Neural cell (in vitro differentiated cells): Measurements from ENCODE around the gene ISYNA1. TPM values are rescaled to one million over a fixed set of nuclear protein-coding genes. Genes with fewer than 3 reads are reported as not detected.

Experiments used
- H2AFZ ChIP-seq: fragments of 200-600, 300-800 bp; sonication (generic), shearing (Covaris generic); 2 replicates; pipeline ENCODE4 v1.6.0; 2014; ENCODE audit warnings: low read depth, mild to moderate bottlenecking, antibody characterized with exemption, low read length, moderate library complexity
- H3F3A ChIP-seq: fragments of 200-600 bp; shearing (Covaris generic); 2 replicates; pipeline ENCODE4 v1.6.1; 2016; ENCODE audit warnings: mild to moderate bottlenecking, moderate library complexity, mixed read lengths, antibody characterized with exemption, low read length; ENCODE audit not compliant: insufficient read depth, poor library complexity, severe bottlenecking
- H3K27ac ChIP-seq: fragments of 200-600, 300-800 bp; sonication (generic), shearing (Covaris generic); 2 replicates; pipeline ENCODE4 v1.5.1; 2014; ENCODE audit warnings: mild to moderate bottlenecking, low read length, moderate library complexity
- H3K27me3 ChIP-seq: fragments of 300-800, 200-600 bp; sonication (generic), shearing (Covaris generic); 2 replicates; pipeline ENCODE4 v1.6.0; 2014; ENCODE audit warnings: mild to moderate bottlenecking, low read depth, low read length, moderate library complexity; ENCODE audit not compliant: insufficient read depth
- H3K36me3 ChIP-seq: fragments of 300-800, 200-600 bp; sonication (generic), shearing (Covaris generic); 2 replicates; pipeline ENCODE4 v1.5.1; 2014; ENCODE audit warnings: mild to moderate bottlenecking, antibody characterized with exemption, low read length, moderate library complexity; ENCODE audit not compliant: insufficient read depth
- H3K4me2 ChIP-seq: fragments of 300-800, 200-600 bp; sonication (generic), shearing (Covaris generic); 2 replicates; pipeline ENCODE4 v1.6.0; 2014; ENCODE audit warnings: mild to moderate bottlenecking, low read length
- H3K4me3 ChIP-seq: fragments of 300-800, 200-600 bp; sonication (generic), shearing (Covaris generic); 2 replicates; pipeline ENCODE4 v1.5.1; 2014; ENCODE audit warnings: mild to moderate bottlenecking, low read length, moderate library complexity
- H3K79me2 ChIP-seq: fragments of 200-600 bp; shearing (Covaris generic); replicated peaks from 2 replicates; pipeline ENCODE4 v1.6.0; 2014; ENCODE audit warnings: mild to moderate bottlenecking, low read length, moderate library complexity; ENCODE audit not compliant: insufficient read depth
- H3K9ac ChIP-seq: fragments of 300-800, 200-600 bp; sonication (generic), shearing (Covaris generic); 2 replicates; pipeline ENCODE4 v1.6.1; 2016; ENCODE audit warnings: mild to moderate bottlenecking, low read length, mixed read lengths
- H3K9me2 ChIP-seq: fragments of 200-600 bp; shearing (Covaris generic); 2 replicates; pipeline ENCODE4 v1.6.1; 2016; ENCODE audit warnings: mild to moderate bottlenecking, low read length, mixed read lengths; ENCODE audit not compliant: insufficient read depth
- H3K9me3 ChIP-seq: fragments of 200-600, 300-800 bp; sonication (generic), shearing (Covaris generic); 2 replicates; pipeline ENCODE4 v1.6.1; 2016; ENCODE audit warnings: mild to moderate bottlenecking, mixed run types, low read length, moderate library complexity, mixed read lengths
- H4K20me1 ChIP-seq: fragments of 200-600 bp; shearing (Covaris generic); 2 replicates; pipeline ENCODE4 v1.6.1; 2016; ENCODE audit warnings: mild to moderate bottlenecking, mixed run types; ENCODE audit not compliant: insufficient read depth
- EP300 ChIP-seq: fragments of 450-650 bp; conservative IDR thresholded peaks from 2 replicates; pipeline ENCODE4 v1.6.1; 2014; ENCODE audit warnings: antibody characterized with exemption, mild to moderate bottlenecking, moderate library complexity; ENCODE audit not compliant: poor library complexity, severe bottlenecking
- EZH2 ChIP-seq: fragments of 200-600, 300-800 bp; shearing (Covaris generic), sonication (generic); IDR thresholded peaks from 2 replicates; pipeline ENCODE4 v1.6.1; 2014; ENCODE audit warnings: antibody characterized with exemption, low read length, borderline replicate concordance, mild to moderate bottlenecking; ENCODE audit not compliant: insufficient read depth, poor library complexity, severe bottlenecking
- POLR2AphosphoS5 ChIP-seq: IDR thresholded peaks from 2 replicates; pipeline ENCODE4 v1.6.1; 2012
- RAD21 ChIP-seq: fragments of 450-650 bp; conservative IDR thresholded peaks from 2 replicates; pipeline ENCODE4 v1.6.1; 2014; ENCODE audit warnings: antibody characterized with exemption, mild to moderate bottlenecking, moderate library complexity
- REST ChIP-seq: IDR thresholded peaks from 2 replicates; pipeline ENCODE4 v1.6.1; 2012; ENCODE audit warnings: borderline replicate concordance
- TAF1 ChIP-seq: IDR thresholded peaks from 2 replicates; pipeline ENCODE4 v1.6.1; 2012; ENCODE audit warnings: low read depth
- polyA plus RNA-seq: library from polyadenylated mRNA; depleted of rRNA; stranded (reverse); fragments of >200 nt; gene quantifications from 2 replicates; pipeline ENCODE4 v1.2.3, GENCODE V29; 2014
- TF ChIP-seq, protein P1 (sequence below): fragments of 450-650 bp; IDR thresholded peaks from 2 replicates; pipeline ENCODE4 v1.5.1; 2014; ENCODE audit warnings: antibody characterized with exemption, mild to moderate bottlenecking, moderate library complexity; ENCODE audit not compliant: poor library complexity, severe bottlenecking

The ISYNA1 gene
- polyA plus RNA-seq, 1 donor from 2014 or later: 123 TPM

DNA sequence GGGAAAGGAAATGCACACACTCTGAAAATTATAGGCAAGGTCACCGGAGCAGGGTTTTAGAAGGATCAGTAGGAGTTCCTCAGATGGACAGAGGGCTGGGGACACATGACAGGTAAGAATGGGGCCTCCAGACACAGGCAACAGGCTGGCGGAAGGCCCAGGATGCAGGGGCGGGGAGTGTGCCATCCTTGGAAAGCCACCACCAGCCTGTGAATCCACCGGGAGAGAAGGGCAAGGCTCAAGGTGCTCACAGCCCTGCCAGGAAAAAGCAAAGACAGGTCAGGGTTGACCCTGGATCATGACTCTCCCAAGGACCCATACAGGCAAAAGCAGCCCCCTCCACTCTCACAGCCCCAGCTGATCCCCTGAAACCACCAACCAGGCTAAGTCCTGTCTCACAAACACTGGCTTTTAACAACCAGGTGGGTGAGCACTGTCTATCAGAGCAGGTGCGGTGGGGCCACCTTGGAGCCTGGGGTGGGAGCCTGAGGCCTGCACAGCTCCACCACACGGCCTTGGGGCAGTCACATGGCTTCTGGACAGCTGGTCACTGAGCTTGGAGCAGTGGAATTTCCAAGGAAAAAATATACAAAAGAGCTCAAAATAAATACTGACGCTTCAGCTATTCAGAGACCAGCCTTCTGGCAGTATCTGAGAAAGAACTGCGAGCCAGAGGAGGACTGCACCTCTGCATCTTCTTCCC lies 35.2 kb upstream of the ISYNA1 start (continued):
- TF ChIP-seq EZH2: no peak

DNA sequence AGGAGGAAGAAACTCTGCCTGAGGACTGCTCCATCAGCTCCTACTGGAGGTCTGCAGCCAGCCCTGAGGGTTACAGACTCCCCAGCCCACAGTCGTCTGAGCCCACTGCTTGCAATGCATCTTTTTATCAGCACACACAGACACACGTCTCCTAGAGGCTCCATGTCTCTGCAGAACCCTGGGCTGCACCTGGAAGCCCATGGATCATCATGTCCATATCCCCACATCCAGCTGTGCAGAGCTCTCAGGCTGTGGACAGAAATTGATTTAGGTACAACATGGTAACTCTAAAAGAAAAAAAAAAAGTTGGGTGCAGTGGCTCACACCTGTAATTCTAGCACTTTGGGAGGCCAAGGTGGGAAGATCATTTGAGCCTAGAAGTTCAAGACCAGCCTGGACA lies 32.9 kb upstream of the ISYNA1 start:
- Histone ChIP-seq H3K9me3 (no peaks in the 10 kb centered on the region), H3K79me2 (no peaks in the 10 kb centered on the region), H3F3A (no peaks in the 10 kb centered on the region), H3K27ac (no peak overlapping the region), H2AFZ (no peak overlapping the region), H3K4me3 (no peak overlapping the region), H3K36me3 (no peaks in the 10 kb centered on the region), H4K20me1 (no peaks in the 10 kb centered on the region), H3K4me2 (no peak overlapping the region), H3K9ac (no peak overlapping the region), H3K9me2 (no peaks in the 10 kb centered on the region), H3K27me3 (no peaks in the 10 kb centered on the region)
- TF ChIP-seq, protein P1, sequence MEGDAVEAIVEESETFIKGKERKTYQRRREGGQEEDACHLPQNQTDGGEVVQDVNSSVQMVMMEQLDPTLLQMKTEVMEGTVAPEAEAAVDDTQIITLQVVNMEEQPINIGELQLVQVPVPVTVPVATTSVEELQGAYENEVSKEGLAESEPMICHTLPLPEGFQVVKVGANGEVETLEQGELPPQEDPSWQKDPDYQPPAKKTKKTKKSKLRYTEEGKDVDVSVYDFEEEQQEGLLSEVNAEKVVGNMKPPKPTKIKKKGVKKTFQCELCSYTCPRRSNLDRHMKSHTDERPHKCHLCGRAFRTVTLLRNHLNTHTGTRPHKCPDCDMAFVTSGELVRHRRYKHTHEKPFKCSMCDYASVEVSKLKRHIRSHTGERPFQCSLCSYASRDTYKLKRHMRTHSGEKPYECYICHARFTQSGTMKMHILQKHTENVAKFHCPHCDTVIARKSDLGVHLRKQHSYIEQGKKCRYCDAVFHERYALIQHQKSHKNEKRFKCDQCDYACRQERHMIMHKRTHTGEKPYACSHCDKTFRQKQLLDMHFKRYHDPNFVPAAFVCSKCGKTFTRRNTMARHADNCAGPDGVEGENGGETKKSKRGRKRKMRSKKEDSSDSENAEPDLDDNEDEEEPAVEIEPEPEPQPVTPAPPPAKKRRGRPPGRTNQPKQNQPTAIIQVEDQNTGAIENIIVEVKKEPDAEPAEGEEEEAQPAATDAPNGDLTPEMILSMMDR: no peak
- TF ChIP-seq RAD21 (no peak), EZH2 (no peak), EP300 (no peak), REST (no peak), TAF1 (no peak), POLR2AphosphoS5 (no peak)

GRCh38 chr19:18469069-18469846 lies 31.3 kb upstream of the ISYNA1 start:
- no peak overlapping the region for H3K4me3 ChIP-seq
- no peak overlapping the region for H2AFZ ChIP-seq
- no peaks in the 10 kb centered on the region for H3F3A ChIP-seq
- no peak overlapping the region for H3K9ac ChIP-seq
- no peak overlapping the region for H3K27ac ChIP-seq
- TF ChIP-seq RAD21 (peak; percentile 10), EZH2 (no peak)
- TF ChIP-seq, protein P1: peak; percentile 53
- H3K27me3 ChIP-seq: no peaks in the 10 kb centered on the region
- no peaks in the 10 kb centered on the region for H3K36me3 ChIP-seq
- no peak overlapping the region for H3K4me2 ChIP-seq
- H3K9me2 ChIP-seq: no peaks in the 10 kb centered on the region
- no peaks in the 10 kb centered on the region for H3K79me2 ChIP-seq
- H3K9me3 ChIP-seq: no peaks in the 10 kb centered on the region
- H4K20me1 ChIP-seq: no peaks in the 10 kb centered on the region
